ENCODE data around the gene SLC22A31.

Gene SLC22A31

GRCh38 chr16:89237733-89238132 is 37.4 kb upstream of the SLC22A31 start:
- Histone ChIP-seq H3K27me3 (ENCODE audit: insufficient read depth, low read length) (no peaks in the 10 kb centered on the region), H3F3A (ENCODE audit: insufficient read depth, low read length) (no peaks in the 10 kb centered on the region), H3K9me3 (ENCODE audit: low read length) (no peaks in the 10 kb centered on the region; the same call in 1 of the 2 replicates), H4K20me1 (ENCODE audit: insufficient read depth, low read length) (no peaks in the 10 kb centered on the region), H3K4me2 (ENCODE audit: low read length) (no peak overlapping the region), H2AFZ (ENCODE audit: low read length) (no peak overlapping the region), H3K27ac (ENCODE audit: low read depth, low read length, poor library complexity, severe bottlenecking) (no peak overlapping the region), H3K36me3 (ENCODE audit: insufficient read depth, low read length) (peaks cover 21% of the 10 kb centered on the region), H3K4me1 (ENCODE audit: insufficient read depth, low read length, severe bottlenecking) (no peaks in the 10 kb centered on the region), H3K9me2 (ENCODE audit: low read depth, low read length) (no peaks in the 10 kb centered on the region), H3K4me3 (ENCODE audit: low read depth, low read length, poor library complexity, severe bottlenecking) (no peak overlapping the region), H3K9ac (ENCODE audit: low read length) (no peak overlapping the region), H3K79me2 (ENCODE audit: insufficient read depth, low read length) (no peaks in the 10 kb centered on the region)
- no peak for TF ChIP-seq CTCF (IDR thresholded peaks at IDR 0.05; ENCODE audit: low read length)
- no peak for TF ChIP-seq EZH2 (IDR thresholded peaks at IDR 0.05; ENCODE audit: borderline replicate concordance, low read length)

- peaks cover 60% of the 10 kb centered on the region for H3K36me3 ChIP-seq (ENCODE audit: insufficient read depth, low read length)
- H3K79me2 ChIP-seq (ENCODE audit: insufficient read depth, low read length) = no peaks in the 10 kb centered on the region
- H3K9ac ChIP-seq (ENCODE audit: low read length) = no peak overlapping the region
- no peaks in the 10 kb centered on the region for H3K4me1 ChIP-seq (ENCODE audit: insufficient read depth, low read length, severe bottlenecking)
- H3K27ac ChIP-seq (ENCODE audit: low read depth, low read length, poor library complexity, severe bottlenecking) = no peak overlapping the region
- no peaks in the 10 kb centered on the region for H3K27me3 ChIP-seq (ENCODE audit: insufficient read depth, low read length)
- H3F3A ChIP-seq (ENCODE audit: insufficient read depth, low read length) = no peaks in the 10 kb centered on the region
- no peaks in the 10 kb centered on the region for H4K20me1 ChIP-seq (ENCODE audit: insufficient read depth, low read length)
- no peak overlapping the region for H3K4me2 ChIP-seq (ENCODE audit: low read length)
- no peak overlapping the region for H2AFZ ChIP-seq (ENCODE audit: low read length)
- H3K9me3 ChIP-seq (ENCODE audit: low read length) = peaks cover 11% of the 10 kb centered on the region
- no peak overlapping the region for H3K4me3 ChIP-seq (ENCODE audit: low read depth, low read length, poor library complexity, severe bottlenecking)
- no peaks in the 10 kb centered on the region for H3K9me2 ChIP-seq (ENCODE audit: low read depth, low read length)
- TF ChIP-seq EZH2 (IDR thresholded peaks at IDR 0.05; ENCODE audit: borderline replicate concordance, low read length) = no peak
- no peak for TF ChIP-seq CTCF (IDR thresholded peaks at IDR 0.05; ENCODE audit: low read length)
Observed at GRCh38 chr16:89233678-89234490, 33.5 kb upstream of the SLC22A31 start.

- no peak for TF ChIP-seq EZH2 (IDR thresholded peaks at IDR 0.05; ENCODE audit: borderline replicate concordance, low read length)
- no peak for TF ChIP-seq CTCF (IDR thresholded peaks at IDR 0.05; ENCODE audit: low read length)
- Histone ChIP-seq H2AFZ (ENCODE audit: low read length) (no peak overlapping the region), H3K79me2 (ENCODE audit: insufficient read depth, low read length) (no peaks in the 10 kb centered on the region), H3K27me3 (ENCODE audit: insufficient read depth, low read length) (no peaks in the 10 kb centered on the region), H3K9ac (ENCODE audit: low read length) (no peak overlapping the region), H3K4me3 (ENCODE audit: low read depth, low read length, poor library complexity, severe bottlenecking) (no peak overlapping the region), H3F3A (ENCODE audit: insufficient read depth, low read length) (no peaks in the 10 kb centered on the region), H3K4me2 (ENCODE audit: low read length) (no peak overlapping the region), H4K20me1 (ENCODE audit: insufficient read depth, low read length) (no peaks in the 10 kb centered on the region), H3K9me2 (ENCODE audit: low read depth, low read length) (no peaks in the 10 kb centered on the region), H3K36me3 (ENCODE audit: insufficient read depth, low read length) (peaks cover 77% of the 10 kb centered on the region), H3K27ac (ENCODE audit: low read depth, low read length, poor library complexity, severe bottlenecking) (no peak overlapping the region), H3K9me3 (ENCODE audit: low read length) (peaks cover 29% of the 10 kb centered on the region), H3K4me1 (ENCODE audit: insufficient read depth, low read length, severe bottlenecking) (no peaks in the 10 kb centered on the region)
Observed at GRCh38 chr16:89232107-89232506, 31.8 kb upstream of the SLC22A31 start.

All from OCI-LY1 (cell line).